ENCODE measurements around the gene CPEB3. TPM values are rescaled to one million over a fixed set of nuclear protein-coding genes. Genes with fewer than 3 reads are reported as not detected.

The CPEB3 gene
- total and polyA plus RNA-seq, 9 donors, result 2.3 to 6.6 (median 5.6) TPM

DNA sequence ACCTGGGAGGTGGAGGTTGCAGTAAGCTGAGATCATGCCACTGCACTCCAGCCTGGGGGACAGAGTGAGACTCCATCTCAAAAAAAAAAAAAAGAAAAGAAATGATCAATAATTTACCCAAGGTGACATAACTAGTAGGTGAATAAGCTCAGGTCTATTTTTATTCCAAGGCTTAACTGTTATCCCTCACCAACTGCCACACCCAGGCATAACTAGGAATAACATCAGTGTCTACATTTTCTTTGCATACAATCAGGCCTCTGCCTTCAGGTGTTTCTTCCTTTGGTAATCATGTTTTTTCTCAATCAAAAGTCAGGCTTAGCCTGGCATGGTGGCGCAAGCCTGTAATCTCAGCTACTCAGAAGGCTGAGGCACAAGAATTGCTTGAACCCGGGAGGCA lies 26.6 kb downstream of the CPEB3 start:
- H3K27ac ChIP-seq, result no peak overlapping the region
- WGBS, 3 donors, result 92 to 100% (median 95%) methylated on average over 2 of the region's 2 CpGs
- intact Hi-C loops (cut with DNase I), result no loop called here

DNA sequence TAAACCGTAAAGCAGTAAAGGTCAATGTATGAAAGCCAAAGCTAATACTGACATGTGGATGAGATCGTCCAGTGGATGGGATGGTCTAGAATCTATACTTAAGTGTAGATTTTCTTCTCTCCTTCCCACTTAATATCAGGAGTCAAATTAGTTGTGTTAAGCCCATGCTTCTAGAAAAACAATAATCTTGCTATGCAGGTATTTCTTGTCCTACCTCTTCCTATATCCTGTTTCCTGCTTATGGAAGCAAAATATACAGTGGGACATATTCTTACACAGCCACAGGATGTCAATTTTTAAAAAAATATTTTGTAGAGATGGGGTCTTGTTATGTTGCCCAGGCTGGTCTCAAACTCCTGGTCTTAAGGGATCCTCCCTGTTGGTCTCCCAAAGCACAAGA lies 27.5 kb downstream of the CPEB3 start:
- Histone ChIP-seq H3K27me3 (no peaks in the 10 kb centered on the region), H3K36me3 (no peaks in the 10 kb centered on the region), H3K4me1 (ENCODE audit: insufficient read depth) (no peaks in the 10 kb centered on the region), H3K27ac (no peak overlapping the region), H3K4me3 (no peak overlapping the region), H3K9me3 (no peaks in the 10 kb centered on the region)
- no peak for DNase-seq
- intact Hi-C loops (cut with DNase I), result no loop called here
- TF ChIP-seq POLR2A (IDR thresholded peaks at IDR 0.05) (no peak), EP300 (IDR thresholded peaks at IDR 0.05) (no peak)
- TF ChIP-seq, protein P1, sequence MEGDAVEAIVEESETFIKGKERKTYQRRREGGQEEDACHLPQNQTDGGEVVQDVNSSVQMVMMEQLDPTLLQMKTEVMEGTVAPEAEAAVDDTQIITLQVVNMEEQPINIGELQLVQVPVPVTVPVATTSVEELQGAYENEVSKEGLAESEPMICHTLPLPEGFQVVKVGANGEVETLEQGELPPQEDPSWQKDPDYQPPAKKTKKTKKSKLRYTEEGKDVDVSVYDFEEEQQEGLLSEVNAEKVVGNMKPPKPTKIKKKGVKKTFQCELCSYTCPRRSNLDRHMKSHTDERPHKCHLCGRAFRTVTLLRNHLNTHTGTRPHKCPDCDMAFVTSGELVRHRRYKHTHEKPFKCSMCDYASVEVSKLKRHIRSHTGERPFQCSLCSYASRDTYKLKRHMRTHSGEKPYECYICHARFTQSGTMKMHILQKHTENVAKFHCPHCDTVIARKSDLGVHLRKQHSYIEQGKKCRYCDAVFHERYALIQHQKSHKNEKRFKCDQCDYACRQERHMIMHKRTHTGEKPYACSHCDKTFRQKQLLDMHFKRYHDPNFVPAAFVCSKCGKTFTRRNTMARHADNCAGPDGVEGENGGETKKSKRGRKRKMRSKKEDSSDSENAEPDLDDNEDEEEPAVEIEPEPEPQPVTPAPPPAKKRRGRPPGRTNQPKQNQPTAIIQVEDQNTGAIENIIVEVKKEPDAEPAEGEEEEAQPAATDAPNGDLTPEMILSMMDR (IDR thresholded peaks at IDR 0.05), result no peak
- WGBS, 3 donors, result 96 to 100% (median 98%) methylated on average over 2 of the region's 2 CpGs

More for the DNA sequence above, 26.6 kb downstream of the CPEB3 start:
- TF ChIP-seq, protein P1 (IDR thresholded peaks at IDR 0.05), result no peak
- TF ChIP-seq POLR2A (IDR thresholded peaks at IDR 0.05), result no peak
- no peak for TF ChIP-seq EP300 (IDR thresholded peaks at IDR 0.05)
- H3K9me3 ChIP-seq, result no peaks in the 10 kb centered on the region
- no peak for DNase-seq
- no peaks in the 10 kb centered on the region for H3K4me1 ChIP-seq (ENCODE audit: insufficient read depth)
- no peaks in the 10 kb centered on the region for H3K27me3 ChIP-seq
- no peaks in the 10 kb centered on the region for H3K36me3 ChIP-seq
- H3K4me3 ChIP-seq, result no peak overlapping the region

DNA sequence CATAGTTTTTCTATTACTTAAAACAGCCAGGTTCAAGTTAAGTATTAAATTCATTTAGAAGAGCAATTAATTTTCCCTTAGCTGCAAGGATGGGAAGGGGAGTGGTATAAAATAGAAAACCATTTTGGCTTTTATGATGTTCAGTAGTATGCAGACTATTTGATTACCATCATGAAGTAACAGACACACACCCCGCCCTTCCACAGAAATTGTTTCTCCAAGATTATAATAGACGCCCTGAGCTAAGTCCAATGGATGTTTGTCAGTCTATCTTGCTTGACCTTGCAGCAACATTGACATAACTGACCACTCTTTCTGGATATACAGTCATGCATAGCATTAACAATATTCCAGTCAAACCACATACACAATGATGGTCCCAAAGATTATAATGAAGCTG lies 42.3 kb downstream of the CPEB3 start:
- H3K4me1 ChIP-seq (ENCODE audit: insufficient read depth), result no peaks in the 10 kb centered on the region
- intact Hi-C loops (cut with DNase I), result no loop called here
- H3K4me3 ChIP-seq, result no peak overlapping the region

DNA sequence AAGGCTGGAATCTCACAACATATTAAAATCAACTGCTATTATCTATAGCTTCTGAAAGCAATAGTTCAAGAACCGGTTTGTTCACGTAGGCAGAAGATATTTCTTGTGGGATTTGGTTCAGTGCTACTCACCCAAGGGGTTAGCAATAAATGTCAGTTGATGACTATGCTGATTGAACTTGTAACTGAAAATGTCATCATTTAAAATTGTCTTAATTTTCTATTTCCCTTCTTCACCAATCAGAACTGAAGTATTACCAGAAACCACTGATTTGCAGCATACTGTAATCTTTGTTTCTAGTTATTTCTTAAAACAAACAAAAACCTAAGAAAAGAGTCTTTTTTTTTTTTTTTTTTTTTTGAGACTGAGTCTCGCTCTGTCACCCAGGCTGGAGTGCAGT lies 46.1 kb downstream of the CPEB3 start:
- Histone ChIP-seq H3K27me3 (no peaks in the 10 kb centered on the region), H3K27ac (no peak overlapping the region), H3K4me1 (ENCODE audit: insufficient read depth) (no peaks in the 10 kb centered on the region), H3K36me3 (no peaks in the 10 kb centered on the region), H3K4me3 (no peak overlapping the region), H3K9me3 (no peaks in the 10 kb centered on the region)
- WGBS, 3 donors, result 62 to 87% (median 73%) methylated on average over 3 of the region's 3 CpGs
- TF ChIP-seq EP300 (IDR thresholded peaks at IDR 0.05) (no peak), POLR2A (IDR thresholded peaks at IDR 0.05) (no peak)
- TF ChIP-seq, protein P1 (IDR thresholded peaks at IDR 0.05), result no peak
- DNase-seq, result no peak
- intact Hi-C loops (cut with DNase I), result no loop called here

More for the DNA sequence above, 42.3 kb downstream of the CPEB3 start:
- no peak for DNase-seq
- H3K9me3 ChIP-seq, result no peaks in the 10 kb centered on the region
- WGBS, 3 donors, result 95 to 97% (median 97%) methylated on average over 2 of the region's 2 CpGs
- no peaks in the 10 kb centered on the region for H3K36me3 ChIP-seq
- no peak overlapping the region for H3K27ac ChIP-seq
- H3K27me3 ChIP-seq, result no peaks in the 10 kb centered on the region
- TF ChIP-seq POLR2A (IDR thresholded peaks at IDR 0.05), result no peak
- no peak for TF ChIP-seq EP300 (IDR thresholded peaks at IDR 0.05)
- TF ChIP-seq, protein P1 (IDR thresholded peaks at IDR 0.05), result no peak

All from ovary (tissue), 9 donors.